Cerebellar cortex (tissue), 1 donor: ENCODE results near the gene FBXL7.

Experiments used
- DNase-seq: peaks from one replicate; pipeline ENCODE4 v3.0.0-alpha.2; 2015; ENCODE audit warnings: low spot score

The FBXL7 gene

DNA sequence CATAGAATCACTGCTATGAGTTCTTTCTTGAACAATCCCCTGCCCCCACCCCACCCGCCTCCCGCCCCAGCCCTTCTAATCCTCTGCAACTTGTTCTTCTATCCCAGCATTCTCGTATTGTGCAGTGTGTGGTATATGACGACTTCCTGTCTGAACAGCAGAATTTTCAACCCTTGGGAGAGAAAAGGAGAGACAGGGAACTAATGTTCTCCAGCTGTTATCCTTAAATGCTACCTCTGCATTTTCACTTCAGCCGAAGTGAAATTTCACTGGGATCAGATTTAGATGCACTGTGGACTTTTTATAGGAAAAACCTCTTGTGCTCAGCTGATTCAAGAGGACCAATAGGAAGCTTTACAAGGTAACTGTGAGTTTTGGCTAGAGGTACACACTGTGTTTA, 2.2 kb downstream of the FBXL7 start:
- DNase-seq = no peak

DNA sequence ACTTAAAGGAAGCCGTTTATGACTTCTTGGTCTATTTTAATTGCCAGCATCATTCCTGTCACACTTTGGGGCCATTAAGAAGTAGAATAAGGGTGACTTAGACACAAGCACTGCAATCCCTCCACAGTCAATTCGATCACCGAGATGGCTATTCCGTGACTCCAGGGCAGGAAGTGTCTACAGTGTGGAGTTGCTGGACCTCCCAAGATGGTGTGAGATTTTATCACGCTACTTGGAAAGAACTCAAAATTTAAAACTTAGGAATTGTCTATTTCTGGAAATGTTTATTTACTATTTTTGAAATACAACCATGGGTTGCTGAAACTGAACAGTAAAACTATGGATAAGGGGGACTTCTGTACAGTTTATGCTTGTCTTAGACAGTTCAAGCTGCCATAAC, 6.2 kb downstream of the FBXL7 start:
- DNase-seq = no peak

DNA sequence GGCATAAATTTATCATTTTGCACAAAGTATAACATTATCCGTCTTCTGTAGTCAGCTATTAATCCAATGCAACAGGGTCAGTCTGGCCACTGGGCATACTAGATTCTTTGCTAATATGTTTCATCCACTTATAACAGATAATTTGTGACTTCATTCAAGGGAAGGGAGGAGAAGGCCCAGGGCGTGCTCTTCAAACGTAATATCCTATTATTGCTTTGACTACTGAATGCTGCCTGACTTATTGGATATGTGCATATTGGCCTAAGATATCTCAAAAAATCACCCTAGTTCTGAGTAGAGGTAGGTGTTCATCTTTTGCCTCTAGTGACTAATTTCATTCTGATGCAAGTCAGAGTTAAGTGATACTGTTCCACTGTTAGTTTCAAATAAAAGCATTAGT, 6.9 kb downstream of the FBXL7 start:
- DNase-seq = no peak

DNA sequence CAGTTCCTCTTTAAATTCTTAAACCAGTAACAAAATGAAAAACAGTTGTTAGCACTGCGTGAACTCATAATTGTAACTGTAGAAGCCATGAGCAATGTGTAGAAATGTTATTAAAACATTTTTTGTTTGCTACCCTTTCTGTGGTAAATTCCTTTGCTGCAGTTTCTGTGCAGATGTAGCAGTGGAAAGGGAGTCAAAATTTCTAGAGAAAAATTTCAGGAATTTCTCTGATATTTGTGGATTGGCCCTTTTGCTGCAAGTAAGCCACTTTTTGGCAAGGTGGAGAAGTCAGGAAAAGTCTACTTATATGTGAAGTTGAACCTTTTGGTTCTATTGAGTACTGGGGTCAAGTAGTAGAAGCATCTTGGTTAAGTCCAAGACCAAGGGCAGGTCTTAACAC, 10.1 kb downstream of the FBXL7 start:
- no peak for DNase-seq

DNA sequence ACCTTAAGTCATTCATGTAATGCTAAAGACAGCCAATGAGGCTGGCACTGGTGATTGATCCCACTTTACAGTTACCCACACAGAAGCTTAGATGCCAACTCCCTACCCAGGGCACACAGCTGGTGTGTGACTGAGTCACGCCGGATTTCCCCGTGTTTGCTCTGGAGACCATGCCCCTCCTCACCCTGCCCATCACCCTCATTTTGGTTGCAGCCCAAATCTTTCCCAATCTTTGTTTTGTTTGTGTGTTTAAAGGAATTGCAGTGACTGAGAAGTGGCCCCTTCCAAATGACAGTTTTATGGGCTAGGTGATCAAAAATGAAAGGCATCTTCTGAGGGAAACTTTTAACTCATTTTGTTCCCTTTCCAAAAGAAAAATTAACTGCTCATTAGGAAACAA, 10.9 kb downstream of the FBXL7 start:
- DNase-seq = no peak

DNA sequence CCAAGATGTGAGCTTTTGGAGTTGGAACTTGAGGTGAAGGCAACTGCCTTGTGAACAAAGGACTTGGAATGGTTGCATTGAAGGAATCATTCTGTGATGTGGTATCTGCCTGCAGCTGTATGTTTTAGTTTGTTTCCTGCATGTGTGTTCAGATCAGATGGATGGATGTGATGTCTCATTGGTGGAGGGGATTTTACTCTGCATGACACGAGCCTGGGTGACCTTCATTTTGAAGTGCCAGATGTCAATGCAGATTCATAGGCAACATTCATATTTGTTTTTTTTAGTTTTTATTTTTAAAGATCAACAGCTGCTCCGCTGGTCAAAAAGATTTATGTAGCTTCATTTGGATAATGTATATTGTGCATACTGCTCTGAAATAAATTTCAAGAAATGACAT, 13.5 kb downstream of the FBXL7 start:
- no peak for DNase-seq

DNA sequence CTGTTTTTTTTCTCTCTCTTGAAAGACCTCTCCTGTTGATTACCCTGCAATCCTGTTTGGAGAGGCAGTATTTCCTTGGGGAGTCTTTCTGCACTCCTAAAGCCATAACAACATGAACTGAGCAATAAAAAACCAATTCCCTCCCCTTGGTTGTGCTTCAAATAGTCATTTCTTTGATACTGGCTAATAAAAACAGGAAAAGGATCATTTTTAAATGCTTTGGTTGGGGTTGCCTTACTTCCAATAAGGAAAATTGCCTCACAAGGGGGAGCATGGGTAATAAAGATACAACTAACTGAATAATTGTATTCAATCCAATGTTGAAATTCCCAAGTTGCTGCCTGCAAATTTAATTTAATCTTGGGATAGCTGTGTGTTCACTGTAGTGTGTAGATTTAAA, 13.9 kb downstream of the FBXL7 start:
- no peak for DNase-seq

DNA sequence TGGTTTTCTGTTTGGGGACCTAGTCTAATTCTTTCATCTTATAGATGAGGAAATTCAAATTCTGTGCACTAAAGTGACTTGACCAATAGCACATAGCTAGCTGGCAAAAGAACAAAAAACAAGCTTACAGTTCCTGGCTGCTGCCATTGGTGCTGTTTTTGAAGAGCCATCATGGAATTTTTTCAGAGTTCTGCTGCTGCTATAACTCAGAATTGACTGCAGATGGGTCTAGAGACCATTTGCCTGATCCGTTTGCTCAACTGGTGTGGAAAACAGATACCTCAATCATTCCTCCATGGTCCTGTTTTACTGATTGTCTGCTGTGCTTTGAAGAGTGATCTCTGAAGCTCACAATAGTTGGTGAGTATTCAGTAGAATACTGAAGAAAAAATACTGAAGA, 15.2 kb downstream of the FBXL7 start:
- DNase-seq = peak; percentile 25

DNA sequence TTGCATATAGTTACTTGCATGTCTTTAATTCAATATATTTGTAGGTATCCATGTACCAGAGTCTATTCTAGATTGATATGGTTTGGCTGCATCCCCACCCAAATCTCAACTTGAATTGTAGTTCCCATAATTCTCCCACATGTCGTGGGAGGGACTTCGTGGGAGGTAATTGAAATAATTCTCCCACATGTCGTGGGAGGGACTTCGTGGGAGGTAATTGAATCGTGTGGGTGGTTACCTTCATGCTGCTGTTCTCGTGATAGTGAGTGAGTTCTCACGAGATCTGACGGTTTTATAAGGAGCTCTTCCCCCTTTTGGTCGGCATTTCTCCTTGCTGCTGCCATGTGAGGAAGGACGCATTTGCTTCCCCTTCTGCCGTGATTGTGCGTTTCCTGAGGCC, 16.5 kb downstream of the FBXL7 start:
- DNase-seq = no peak

DNA sequence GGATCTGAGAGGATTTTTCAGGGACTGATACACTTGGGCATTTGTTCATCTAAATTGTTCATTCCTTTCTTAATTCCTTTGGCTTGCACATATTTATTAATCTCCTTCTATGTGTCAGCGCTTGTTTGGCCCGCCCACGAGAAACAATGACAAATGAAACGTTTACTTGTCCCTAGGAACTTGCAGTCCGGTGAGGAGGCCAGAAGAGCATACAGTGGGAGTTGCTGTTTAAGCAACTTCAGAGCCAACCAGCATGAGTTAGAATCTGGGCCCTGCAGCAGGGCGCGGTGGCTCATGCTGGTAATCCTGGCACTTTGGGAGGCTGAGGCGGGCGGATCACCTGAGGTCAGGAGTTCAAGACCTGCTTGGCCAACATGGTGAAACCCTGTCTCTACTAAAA, 18.8 kb downstream of the FBXL7 start:
- no peak for DNase-seq

DNA sequence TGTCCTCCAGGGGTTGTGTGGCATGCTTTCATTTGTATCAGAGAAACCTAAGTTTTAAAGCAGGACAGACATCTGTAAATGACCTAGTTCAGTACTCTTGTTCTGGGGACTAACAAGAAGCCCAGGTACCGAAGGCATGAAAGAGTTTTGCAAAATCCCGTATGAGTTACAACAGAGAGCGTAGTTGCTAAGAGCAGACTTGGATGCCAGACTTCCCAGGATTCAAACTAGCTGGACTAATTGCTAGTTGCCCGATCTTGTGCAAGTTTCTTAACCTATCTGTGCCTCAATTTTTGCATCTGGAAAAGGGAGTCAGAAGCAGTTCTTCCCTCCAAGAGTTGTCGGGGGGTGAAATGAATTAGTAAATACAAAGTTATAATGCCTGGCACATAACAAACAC, 20.9 kb downstream of the FBXL7 start:
- DNase-seq = no peak

DNA sequence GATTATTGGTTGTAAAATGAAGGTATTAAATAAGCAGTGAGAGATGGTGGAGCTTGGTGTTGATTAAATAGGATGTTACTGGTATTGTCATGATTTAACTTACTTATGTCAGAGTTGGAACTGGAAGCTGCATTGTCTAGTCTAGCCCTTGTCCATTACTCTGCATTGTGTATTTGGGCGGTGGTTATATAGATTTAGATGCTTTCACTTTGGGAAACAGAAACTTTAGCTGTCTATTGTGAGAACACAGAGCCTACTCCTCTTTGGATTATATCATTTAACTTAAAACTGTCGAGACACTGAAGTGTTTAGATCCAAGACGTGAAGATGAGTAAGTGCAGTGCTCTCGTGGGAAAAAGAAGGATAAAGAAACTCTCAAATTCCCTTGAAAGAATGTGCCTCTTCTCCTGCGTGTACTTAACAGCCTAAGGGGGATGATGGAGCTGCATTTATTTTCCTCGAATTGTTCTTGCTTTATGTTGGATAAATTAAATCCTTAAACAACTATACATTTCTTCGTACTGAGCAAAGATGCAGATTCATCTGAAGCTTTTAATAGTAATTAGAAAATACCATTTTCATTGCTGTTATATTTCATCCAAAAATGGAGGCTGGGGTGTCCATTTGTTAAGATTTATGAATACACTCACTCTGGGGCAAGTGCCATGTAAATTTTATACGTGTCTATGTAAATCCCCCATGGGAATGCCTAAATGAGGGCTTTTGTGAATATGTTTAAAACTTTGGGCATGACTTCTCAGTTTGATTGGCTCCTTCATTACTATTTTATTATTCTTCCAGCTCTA, 21.6 kb downstream of the FBXL7 start:
- DNase-seq = no peak

DNA sequence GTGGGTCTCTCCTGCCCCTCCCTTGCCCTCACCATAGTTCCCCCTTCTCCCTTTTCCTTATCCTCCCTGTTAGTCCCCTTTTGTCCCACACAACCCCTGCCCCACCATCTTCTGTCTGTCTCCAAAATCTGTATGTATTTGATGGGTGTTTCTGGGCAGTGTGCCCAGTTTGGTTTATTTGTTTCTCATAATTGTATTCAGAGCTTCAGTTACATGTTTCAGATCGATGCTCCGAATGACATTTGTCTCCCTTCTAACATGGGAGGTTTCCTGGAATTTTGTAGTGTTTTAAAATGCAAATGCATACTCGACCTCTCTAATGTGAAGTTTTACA, 22.2 kb downstream of the FBXL7 start:
- DNase-seq = no peak

DNA sequence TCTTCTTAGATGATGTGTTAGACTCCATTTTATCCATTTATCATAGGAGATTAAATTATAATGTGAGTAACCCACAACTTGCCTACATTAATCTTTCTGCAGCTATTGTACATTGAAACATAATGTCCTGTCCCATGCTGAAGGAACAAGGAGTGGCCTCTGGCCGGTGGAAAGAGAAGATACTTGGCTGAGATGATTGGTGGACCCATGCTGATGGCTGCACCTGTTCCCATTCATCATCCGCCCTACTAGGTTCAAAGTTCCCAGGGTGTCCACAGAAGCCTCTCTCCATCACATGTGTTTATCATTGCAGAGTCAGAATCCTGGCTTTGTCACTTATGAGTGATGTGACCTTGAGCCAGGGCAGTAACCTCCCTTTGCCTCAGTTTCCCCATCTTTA, 24.7 kb downstream of the FBXL7 start:
- DNase-seq = peak; percentile 59

DNA sequence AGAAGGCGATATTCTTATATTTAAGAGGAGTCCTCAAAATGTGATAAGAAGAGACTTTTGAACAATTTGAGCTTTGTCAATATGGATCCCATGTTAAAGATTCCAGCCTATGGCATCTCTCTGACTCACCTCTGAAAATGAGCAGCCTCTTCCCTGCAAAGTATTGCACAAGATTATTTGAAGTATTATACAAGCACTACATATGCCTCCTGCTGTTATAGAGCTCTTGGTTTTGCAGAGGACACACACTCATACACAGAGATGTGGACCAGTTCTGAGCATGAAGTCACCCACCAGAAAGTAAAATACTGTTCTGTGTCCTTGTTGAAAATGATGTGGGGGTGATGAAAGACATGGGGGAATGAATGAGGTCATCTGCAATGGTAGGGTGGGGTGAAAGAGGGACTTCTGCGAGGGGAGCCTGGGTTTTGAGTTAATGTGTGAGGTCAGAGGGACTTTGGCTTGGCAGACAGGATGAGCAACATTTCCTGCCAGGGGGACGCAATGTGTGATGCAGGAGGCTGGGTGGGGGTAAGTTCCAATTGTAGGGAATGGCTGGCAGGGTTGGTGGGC, 25.8 kb downstream of the FBXL7 start:
- DNase-seq = no peak

DNA sequence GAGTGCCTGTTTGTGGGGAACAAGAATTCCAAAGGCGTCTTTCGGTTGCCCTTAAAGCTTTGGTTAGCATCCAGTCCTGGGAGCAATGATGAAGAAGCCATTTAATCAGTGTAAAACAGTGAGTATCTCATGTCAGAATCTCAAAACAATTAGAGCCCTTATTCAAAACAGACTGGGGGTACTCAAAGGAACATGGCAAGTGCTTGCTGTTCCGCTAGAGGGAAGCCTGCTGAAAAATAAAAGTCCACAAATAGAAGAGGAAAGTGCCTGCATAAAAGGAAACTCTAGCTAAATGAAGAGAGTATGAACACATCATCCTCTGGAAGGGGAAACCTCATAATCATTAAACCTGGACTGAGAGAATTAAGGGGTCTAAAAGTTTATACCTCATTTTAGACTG, 26.4 kb downstream of the FBXL7 start:
- no peak for DNase-seq

DNA sequence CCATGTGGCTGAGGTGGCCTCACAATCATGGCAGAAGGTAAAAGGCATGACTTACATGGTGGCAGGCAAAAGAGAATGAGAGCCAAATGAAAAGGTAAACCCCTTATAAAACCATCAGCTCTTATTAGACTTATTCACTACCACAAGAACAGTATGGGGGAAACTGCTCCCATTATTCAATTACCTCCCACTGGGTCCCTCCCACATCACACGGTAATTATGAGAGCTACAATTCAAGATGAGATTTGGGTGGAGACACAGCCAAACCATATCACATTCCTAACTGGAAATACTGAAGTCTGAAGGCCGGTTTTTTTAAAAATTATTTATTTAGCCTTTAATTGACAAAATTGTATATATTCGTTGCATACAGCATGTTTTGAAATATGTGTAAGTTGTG, 28.5 kb downstream of the FBXL7 start:
- DNase-seq = no peak

DNA sequence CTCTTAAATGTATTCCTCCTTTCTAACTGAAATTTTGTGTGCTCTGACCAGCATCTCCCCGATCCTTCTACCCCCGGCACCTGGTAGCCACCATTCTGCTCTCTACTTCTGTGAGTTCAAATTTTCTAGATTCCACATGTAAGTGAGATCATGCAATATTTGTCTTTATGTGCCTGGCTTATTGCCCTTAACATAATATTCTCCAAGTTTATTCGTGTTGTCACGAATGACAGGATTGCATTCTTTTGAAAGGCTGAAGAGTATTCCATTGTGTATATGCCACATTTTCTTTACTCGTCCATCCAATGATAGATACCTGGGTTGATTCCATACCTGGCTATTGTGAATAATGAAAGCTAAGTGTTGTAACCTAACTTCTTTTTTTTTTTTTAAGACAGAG, 29.0 kb downstream of the FBXL7 start:
- no peak for DNase-seq

DNA sequence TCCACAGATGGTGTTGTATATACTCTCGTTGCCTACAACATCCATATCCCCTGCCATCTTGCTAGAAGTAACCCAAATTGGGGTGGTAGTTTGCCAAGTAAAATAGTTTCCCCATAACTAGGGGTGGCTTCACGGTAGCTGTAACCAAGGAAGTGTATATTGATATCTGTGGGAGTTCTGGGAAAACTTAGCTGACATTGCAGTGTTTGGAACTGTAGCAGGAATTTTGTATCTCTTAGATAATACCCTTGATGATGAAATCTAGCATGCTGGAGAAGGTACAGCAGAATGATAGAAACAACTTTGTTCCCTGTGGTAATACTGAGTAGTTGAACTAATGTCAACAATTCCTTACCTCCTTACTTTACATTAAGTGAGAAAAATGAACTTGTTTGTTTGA, 29.8 kb downstream of the FBXL7 start:
- DNase-seq = no peak

DNA sequence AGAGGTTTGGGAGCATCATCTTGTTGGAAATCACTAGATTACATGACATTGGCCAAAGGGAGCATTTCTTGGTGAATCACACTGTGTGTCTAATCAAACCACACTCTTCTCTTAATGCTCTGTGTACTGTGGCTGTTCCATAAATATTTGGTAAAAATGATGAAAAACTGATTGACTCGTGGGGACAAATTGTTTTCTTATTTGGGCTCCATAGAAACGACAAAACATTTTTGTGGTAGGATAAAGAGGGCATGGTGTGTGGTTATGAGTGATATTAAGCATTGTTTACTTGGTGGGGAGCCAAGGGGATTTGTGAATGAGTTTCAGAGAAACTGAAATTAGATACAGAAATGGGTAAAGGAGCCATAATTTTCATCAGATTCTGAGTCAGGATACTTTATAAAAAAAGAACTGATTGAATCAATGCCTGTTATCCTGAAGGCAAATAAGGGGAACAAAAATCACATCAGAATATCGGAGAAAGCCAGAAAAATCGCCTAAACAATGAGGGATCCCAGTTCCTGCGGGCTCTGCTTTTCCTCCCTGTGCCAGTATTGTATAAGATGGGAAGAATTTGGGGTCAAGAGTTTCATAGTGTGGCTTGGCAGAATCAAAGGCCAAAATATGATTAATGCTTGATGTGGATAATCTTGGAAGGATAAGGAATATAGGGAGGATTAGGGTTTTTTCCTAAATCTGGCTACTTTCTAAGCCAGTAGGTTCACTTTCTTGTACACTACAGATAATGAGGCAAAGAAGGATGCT, 33.3 kb downstream of the FBXL7 start:
- DNase-seq = no peak

DNA sequence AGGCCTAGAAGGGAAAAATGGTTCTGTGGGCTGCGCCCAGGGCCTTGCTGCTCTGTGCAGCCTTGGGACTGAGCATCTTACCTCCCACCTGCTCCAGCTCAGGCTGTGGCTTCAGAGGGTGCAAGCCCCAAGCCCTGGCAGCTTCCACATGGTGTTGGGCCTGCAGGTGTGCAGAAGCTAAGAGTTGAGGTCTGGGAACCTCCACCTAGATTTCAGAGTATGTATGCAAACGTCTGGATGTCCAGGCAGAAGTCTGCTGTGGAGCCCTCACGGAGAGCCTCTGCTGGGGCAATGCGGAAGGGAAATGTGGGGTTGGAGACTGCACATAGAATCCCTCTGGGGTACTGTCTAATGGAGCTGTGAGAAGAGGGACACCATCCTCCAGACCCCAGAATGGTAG, 36.0 kb downstream of the FBXL7 start:
- DNase-seq = no peak

DNA sequence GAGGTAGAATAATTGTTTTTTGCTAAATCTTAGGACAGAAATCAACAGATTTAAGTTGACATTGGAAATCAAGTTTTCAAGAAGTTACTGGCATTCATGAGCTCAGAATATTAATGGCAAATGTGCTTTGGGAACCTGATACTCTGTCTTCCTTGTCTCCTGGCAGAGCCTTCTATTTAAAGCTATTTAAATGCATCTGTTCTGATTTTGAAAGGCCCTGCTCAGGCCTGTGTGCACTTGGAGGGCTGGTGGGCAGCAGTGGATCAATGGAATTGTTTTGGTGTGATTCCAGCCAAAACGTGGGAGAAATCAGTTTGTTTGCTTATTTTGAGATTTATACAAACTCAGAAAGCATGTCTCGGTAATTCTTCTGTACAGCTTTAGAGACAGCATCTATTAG, 38.5 kb downstream of the FBXL7 start:
- DNase-seq = no peak

DNA sequence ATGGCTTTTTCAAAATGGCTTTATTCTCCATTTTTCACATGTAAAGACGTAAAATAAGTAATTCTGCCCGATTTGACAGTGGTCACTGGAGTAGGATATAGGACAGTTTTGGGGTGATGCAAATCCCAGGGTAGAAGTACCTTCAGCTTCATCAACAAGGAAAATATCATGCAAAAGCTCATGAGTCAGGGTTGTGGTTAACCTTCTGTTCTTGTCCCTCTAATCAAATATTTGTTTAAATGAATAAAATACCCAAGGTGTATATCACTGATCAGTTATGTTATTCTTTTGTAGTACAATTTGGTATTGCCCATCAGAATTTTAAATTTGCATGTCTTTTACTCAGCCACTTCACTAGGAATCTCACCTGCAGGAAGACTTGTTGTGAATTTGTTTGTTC, 40.0 kb downstream of the FBXL7 start:
- no peak for DNase-seq

DNA sequence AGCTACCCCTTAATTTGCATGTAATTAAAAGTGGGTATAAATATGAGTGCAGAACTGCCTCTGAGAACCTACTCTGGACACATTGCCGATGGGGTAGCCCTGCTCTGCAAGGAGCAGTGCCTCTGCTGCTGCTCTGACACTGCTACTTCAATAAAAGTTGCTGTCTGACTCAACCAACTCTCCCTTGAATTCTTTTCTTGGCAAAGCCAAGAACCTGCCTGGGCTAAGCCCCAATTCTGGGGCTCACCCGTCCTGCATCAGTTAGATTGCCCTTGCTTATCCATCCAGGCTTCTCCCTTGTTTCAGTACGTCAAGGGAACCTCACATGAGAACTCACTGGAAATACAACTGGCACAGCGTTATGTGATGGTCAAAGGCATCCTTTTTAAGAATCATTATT, 44.1 kb downstream of the FBXL7 start:
- no peak for DNase-seq
